Vagina (tissue), 2 donors: ENCODE data around the gene SHANK1. TPM values are rescaled to one million over a fixed set of nuclear protein-coding genes. Genes with fewer than 3 reads are reported as not detected.

Experiments used
- DNase-seq, 2 donors: peaks; one replicate each; pipeline ENCODE4 v3.0.0-alpha.2; 2017; ENCODE audit errors: extremely low spot score in 2 of 2
- H3K27ac ChIP-seq: fragments of 200-600 bp; sonication (generic); one replicate; pipeline ENCODE4 v1.5.1; 2019
- H3K27me3 ChIP-seq: fragments of 200-600 bp; sonication (generic); one replicate; pipeline ENCODE4 v1.5.1; 2019
- H3K36me3 ChIP-seq, 2 donors: fragments of 200-600 bp; sonication (generic); one replicate each; pipeline ENCODE4 v1.5.1; 2017 to 2019
- H3K4me1 ChIP-seq: fragments of 200-600 bp; sonication (generic); one replicate; pipeline ENCODE4 v1.5.1; 2019
- H3K4me3 ChIP-seq, 2 donors: fragments of 200-600 bp; sonication (generic); 1 replicate in 1 of 2; 2 replicates in 1 of 2; pipeline ENCODE4 v1.5.1; 2016 to 2019
- H3K9me3 ChIP-seq: fragments of 200-600 bp; sonication (generic); one replicate; pipeline ENCODE4 v1.5.1; 2019
- POLR2A ChIP-seq, 2 donors: fragments of 450-650 bp; IDR thresholded peaks; one replicate each; pipeline ENCODE4 v1.6.1; 2017; ENCODE audit warnings: antibody characterized with exemption in 2 of 2, mild to moderate bottlenecking in 2 of 2, moderate library complexity in 2 of 2
- POLR2AphosphoS5 ChIP-seq, 2 donors: sonication (generic); formaldehyde crosslinking; IDR thresholded peaks; one replicate each; pipeline ENCODE4 v1.9.0; 2017; ENCODE audit warnings: antibody characterized with exemption in 2 of 2, mild to moderate bottlenecking in 2 of 2, low read depth in 1 of 2; ENCODE audit not compliant: insufficient read depth in 1 of 2
- intact Hi-C: fragments of 100-400 bp; cut with DNase I; formaldehyde crosslinking; loops from one replicate; pipeline ENCODE4 v1.15.1; 2023
- total RNA-seq: library from RNA; depleted of rRNA; stranded (reverse); fragments of >200 nt; gene quantifications from one replicate; pipeline ENCODE4 v1.2.3, GENCODE V29; 2016
- TF ChIP-seq, protein P1 (sequence below), 3 experiments: fragments of 450-650 bp in 2 of 3; fragments of 200-600 bp in 1 of 3; sonication (generic) in 1 of 3; IDR thresholded peaks; one replicate each; pipeline ENCODE4 v1.5.1; 2017 to 2019; ENCODE audit warnings: antibody characterized with exemption in 3 of 3, mild to moderate bottlenecking in 2 of 3, moderate library complexity in 2 of 3

The SHANK1 gene
- total RNA-seq, 1 donor from 2014 or later, result 0.98 TPM

DNA sequence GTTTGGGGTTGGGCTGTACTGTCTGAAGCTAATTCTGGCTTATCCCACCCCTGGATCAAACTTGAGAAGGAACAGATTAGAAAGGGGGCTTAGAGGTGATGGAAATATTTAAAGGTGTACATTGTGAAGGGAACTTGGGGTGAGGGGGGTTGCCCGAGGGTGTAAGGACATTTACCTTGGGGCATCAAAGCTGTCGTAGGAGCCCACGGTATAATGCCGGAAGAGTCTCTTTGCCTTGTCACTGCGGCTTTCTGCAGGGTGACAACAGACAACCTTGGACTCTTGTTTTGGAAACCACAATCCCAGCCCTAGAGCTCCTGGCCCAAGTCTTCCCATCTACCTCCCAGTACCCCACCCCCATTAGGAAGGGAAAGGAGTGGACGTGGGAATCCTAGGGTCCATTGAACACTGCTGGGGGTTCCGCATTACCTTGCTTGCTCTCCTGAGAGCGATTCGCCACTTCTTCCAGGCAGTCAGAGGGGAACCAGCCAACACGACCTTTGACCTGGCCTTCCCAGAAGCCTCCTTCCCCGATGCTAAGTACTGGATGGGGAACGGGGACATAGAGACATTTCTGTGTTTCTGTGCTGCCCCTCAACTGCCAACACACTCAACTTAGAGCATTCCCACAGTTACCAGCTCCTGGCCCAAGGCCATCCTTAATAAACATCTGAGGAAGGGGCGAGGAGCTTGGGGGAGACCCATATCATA is 22.0 kb downstream of the SHANK1 start:
- no peaks in the 10 kb centered on the region for H3K9me3 ChIP-seq
- no peak overlapping the region for H3K4me3 ChIP-seq
- DNase-seq, result no peak
- H3K4me1 ChIP-seq, result no peaks in the 10 kb centered on the region
- no peaks in the 10 kb centered on the region for H3K36me3 ChIP-seq
- no peak overlapping the region for H3K27ac ChIP-seq
- H3K27me3 ChIP-seq, result peaks cover 12% of the 10 kb centered on the region
- intact Hi-C loops, result no loop called here
- TF ChIP-seq POLR2A (IDR thresholded peaks at IDR 0.05) (no peak), POLR2AphosphoS5 (IDR thresholded peaks at IDR 0.05; ENCODE audit: insufficient read depth in 1 of 2, low read depth in 1 of 2) (no peak)
- TF ChIP-seq, protein P1, sequence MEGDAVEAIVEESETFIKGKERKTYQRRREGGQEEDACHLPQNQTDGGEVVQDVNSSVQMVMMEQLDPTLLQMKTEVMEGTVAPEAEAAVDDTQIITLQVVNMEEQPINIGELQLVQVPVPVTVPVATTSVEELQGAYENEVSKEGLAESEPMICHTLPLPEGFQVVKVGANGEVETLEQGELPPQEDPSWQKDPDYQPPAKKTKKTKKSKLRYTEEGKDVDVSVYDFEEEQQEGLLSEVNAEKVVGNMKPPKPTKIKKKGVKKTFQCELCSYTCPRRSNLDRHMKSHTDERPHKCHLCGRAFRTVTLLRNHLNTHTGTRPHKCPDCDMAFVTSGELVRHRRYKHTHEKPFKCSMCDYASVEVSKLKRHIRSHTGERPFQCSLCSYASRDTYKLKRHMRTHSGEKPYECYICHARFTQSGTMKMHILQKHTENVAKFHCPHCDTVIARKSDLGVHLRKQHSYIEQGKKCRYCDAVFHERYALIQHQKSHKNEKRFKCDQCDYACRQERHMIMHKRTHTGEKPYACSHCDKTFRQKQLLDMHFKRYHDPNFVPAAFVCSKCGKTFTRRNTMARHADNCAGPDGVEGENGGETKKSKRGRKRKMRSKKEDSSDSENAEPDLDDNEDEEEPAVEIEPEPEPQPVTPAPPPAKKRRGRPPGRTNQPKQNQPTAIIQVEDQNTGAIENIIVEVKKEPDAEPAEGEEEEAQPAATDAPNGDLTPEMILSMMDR (IDR thresholded peaks at IDR 0.05), result no peak

DNA sequence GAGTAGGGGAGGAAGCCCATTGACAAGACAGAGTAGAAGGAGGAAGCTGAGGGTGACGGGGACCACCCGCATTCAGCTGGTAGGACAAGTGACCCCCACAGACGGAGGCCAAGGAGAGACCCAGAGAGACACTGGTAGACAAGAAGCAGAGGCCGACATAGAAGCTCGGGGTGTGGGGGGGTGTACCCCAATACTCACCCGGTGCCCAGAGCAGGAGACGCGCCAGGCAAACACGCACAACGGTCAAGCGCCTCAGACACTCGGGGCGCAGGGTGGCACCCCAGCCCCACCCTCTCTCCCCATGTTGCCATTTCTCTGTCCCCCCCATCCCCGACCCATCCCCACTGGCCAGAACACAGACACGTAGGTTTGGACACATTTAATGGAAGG is 23.5 kb downstream of the SHANK1 start:
- peaks cover 12% of the 10 kb centered on the region for H3K27me3 ChIP-seq
- TF ChIP-seq POLR2A (IDR thresholded peaks at IDR 0.05) (no peak), POLR2AphosphoS5 (IDR thresholded peaks at IDR 0.05; ENCODE audit: insufficient read depth in 1 of 2, low read depth in 1 of 2) (no peak)
- TF ChIP-seq, protein P1 (IDR thresholded peaks at IDR 0.05), result no peak

DNA sequence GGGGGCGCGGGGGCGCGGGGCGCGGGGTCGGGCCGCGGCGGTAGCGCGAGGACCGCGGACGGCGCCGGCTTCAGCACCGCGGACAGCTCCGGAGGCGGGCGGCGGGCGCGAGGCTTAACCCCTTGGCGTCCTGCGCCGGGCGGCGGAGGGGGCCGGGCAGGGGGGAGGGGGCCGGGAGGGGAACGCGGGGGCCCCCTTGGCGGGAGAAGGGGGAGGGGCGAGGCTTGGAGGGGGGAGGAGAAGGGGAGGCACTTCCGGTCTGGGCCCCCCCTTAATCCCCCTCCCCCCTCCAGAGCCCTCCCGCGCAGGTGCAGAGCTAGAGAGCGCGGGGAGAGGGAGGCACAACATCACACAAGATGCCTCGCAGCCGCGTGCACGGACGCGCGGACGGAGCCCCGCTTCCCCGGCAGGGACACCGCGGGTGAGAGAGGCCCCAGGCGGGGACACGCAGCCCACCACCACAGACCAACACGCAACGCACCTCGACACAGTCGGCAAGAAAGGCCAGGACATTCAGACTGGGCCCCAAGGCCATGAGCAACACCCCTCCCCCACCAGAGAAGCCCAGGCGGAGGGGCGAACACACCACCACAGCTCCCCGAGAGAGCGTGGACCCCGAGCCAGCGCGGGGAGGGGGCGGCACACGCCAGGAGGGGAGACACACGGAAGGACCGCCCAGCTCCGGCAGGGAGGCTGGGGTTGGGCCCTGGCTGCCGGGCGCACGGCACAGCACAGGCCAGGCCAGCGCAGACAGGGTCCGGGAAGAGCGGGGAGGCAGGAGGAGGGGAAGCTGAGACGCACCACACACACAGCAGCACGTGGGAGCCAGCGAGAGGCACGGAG is 24.1 kb downstream of the SHANK1 start:
- no peaks in the 10 kb centered on the region for H3K4me1 ChIP-seq
- H3K27ac ChIP-seq, result no peak overlapping the region
- peaks cover 12% of the 10 kb centered on the region for H3K27me3 ChIP-seq
- no peak for TF ChIP-seq POLR2AphosphoS5 (IDR thresholded peaks at IDR 0.05; ENCODE audit: insufficient read depth in 1 of 2, low read depth in 1 of 2)
- TF ChIP-seq, protein P1 (IDR thresholded peaks at IDR 0.05), result no peak
- TF ChIP-seq POLR2A (IDR thresholded peaks at IDR 0.05), result no peak
- no peak for DNase-seq
- H3K9me3 ChIP-seq, result no peaks in the 10 kb centered on the region
- intact Hi-C loops, result no loop called here
- H3K36me3 ChIP-seq, result no peaks in the 10 kb centered on the region
- no peak overlapping the region for H3K4me3 ChIP-seq

More for the DNA sequence above, 23.5 kb downstream of the SHANK1 start:
- Histone ChIP-seq H3K27ac (no peak overlapping the region), H3K4me3 (no peak overlapping the region), H3K9me3 (no peaks in the 10 kb centered on the region), H3K4me1 (no peaks in the 10 kb centered on the region), H3K36me3 (no peaks in the 10 kb centered on the region)
- intact Hi-C loops, result no loop called here
- DNase-seq, result no peak

DNA sequence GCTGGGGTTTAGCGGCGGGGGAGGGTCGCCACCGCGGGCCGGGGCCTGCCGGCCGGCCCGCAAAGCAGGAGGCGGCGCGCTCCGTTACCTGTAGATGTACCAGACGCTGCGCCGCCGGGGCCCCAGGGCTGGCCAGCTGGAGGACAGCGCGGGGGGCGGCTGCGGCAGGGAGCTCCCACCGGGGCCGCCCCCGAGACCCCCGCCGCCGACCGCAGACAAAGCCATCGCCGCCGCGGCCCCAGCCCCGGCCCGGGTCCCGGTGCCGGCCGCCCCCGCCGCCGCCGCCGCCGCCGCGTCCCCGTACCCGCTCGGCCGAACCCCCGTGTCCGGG is 24.8 kb downstream of the SHANK1 start:
- TF ChIP-seq, protein P1 (IDR thresholded peaks at IDR 0.05), result no peak
- TF ChIP-seq POLR2A (IDR thresholded peaks at IDR 0.05) (no peak), POLR2AphosphoS5 (IDR thresholded peaks at IDR 0.05; ENCODE audit: insufficient read depth in 1 of 2, low read depth in 1 of 2) (no peak)
- Histone ChIP-seq H3K9me3 (no peaks in the 10 kb centered on the region), H3K4me1 (no peaks in the 10 kb centered on the region), H3K27ac (no peak overlapping the region), H3K4me3 (no peak overlapping the region), H3K36me3 (no peaks in the 10 kb centered on the region), H3K27me3 (peaks cover 12% of the 10 kb centered on the region)
- intact Hi-C loops, result no loop called here
- DNase-seq, result no peak
